GM19023 (cell line): Measurements from ENCODE around the gene FMNL2.

Experiments used
- ATAC-seq: cut with Tn5 transposase; IDR thresholded peaks from one replicate; pipeline ENCODE4 v1.9.1; 2021; ENCODE audit warnings: mild to moderate bottlenecking, moderate library complexity; ENCODE audit not compliant: unreplicated experiment

FMNL2 gene

GRCh38 chr2:152488075-152488474 lies 153.1 kb downstream of the FMNL2 start:
- no peak for ATAC-seq

- ATAC-seq = no peak
These were observed 154.4 kb downstream of the FMNL2 start for GRCh38 chr2:152489364-152489763.

- ATAC-seq = no peak
These were observed 155.9 kb downstream of the FMNL2 start for GRCh38 chr2:152490686-152491455.

GRCh38 chr2:152492131-152492530 lies 157.2 kb downstream of the FMNL2 start:
- ATAC-seq = no peak

GRCh38 chr2:152492911-152493310 lies 157.9 kb downstream of the FMNL2 start:
- no peak for ATAC-seq

GRCh38 chr2:152493417-152493816 lies 158.4 kb downstream of the FMNL2 start:
- ATAC-seq = no peak

GRCh38 chr2:152493945-152494528 lies 159.1 kb downstream of the FMNL2 start:
- no peak for ATAC-seq

GRCh38 chr2:152496371-152496770 lies 161.4 kb downstream of the FMNL2 start:
- no peak for ATAC-seq

- no peak for ATAC-seq
These were observed 162.6 kb downstream of the FMNL2 start for GRCh38 chr2:152497481-152498052.

- ATAC-seq = no peak
These were observed 164.4 kb downstream of the FMNL2 start for GRCh38 chr2:152499331-152499816.

- ATAC-seq = peak; percentile 51
These were observed 165.1 kb downstream of the FMNL2 start for GRCh38 chr2:152499896-152500735.

GRCh38 chr2:152500772-152501171 lies 165.8 kb downstream of the FMNL2 start:
- ATAC-seq = no peak

GRCh38 chr2:152501666-152502065 lies 166.7 kb downstream of the FMNL2 start:
- no peak for ATAC-seq

- no peak for ATAC-seq
These were observed 169.6 kb downstream of the FMNL2 start for GRCh38 chr2:152504618-152505017.

- ATAC-seq = no peak
These were observed 170.5 kb downstream of the FMNL2 start for GRCh38 chr2:152505495-152505906.

GRCh38 chr2:152506843-152507242 lies 171.9 kb downstream of the FMNL2 start:
- ATAC-seq = no peak

GRCh38 chr2:152507907-152508306 lies 172.9 kb downstream of the FMNL2 start:
- ATAC-seq = no peak

- ATAC-seq = no peak
These were observed 173.5 kb downstream of the FMNL2 start for GRCh38 chr2:152508446-152508845.

GRCh38 chr2:152509772-152510491 lies 175.0 kb downstream of the FMNL2 start:
- ATAC-seq = no peak

- no peak for ATAC-seq
These were observed 175.6 kb downstream of the FMNL2 start for GRCh38 chr2:152510621-152511020.

- no peak for ATAC-seq
These were observed 177.0 kb downstream of the FMNL2 start for GRCh38 chr2:152511981-152512380.
